H7 (cell line): ENCODE results near the gene ARHGAP33. TPM values are rescaled to one million over a fixed set of nuclear protein-coding genes. Genes with fewer than 3 reads are reported as not detected.

Source experiments
- DNase-seq: peaks from one replicate; pipeline ENCODE4 v3.0.0; 2012
- H3K27me3 ChIP-seq: 2 replicates; pipeline ENCODE4 v1.6.0; 2011; ENCODE audit warnings: mild to moderate bottlenecking, low read length; ENCODE audit not compliant: control insufficient read depth, insufficient read depth
- H3K36me3 ChIP-seq: replicated peaks from 2 replicates; pipeline ENCODE4 v1.5.1; 2011; ENCODE audit warnings: low read length; ENCODE audit not compliant: control insufficient read depth, insufficient read depth
- H3K4me3 ChIP-seq: 2 replicates; pipeline ENCODE4 v1.5.1; 2011; ENCODE audit warnings: low read depth, mild to moderate bottlenecking, control low read depth, low read length, moderate library complexity; ENCODE audit not compliant: insufficient read depth
- total RNA-seq: library from RNA; depleted of rRNA; stranded (reverse); fragments of >200 nt; shearing (Covaris generic); gene quantifications from 2 replicates; pipeline ENCODE4 v1.2.3, GENCODE V29; 2014

Gene ARHGAP33
- total RNA-seq, 1 experiment from 2014 or later: 3.7 TPM

- H3K36me3 ChIP-seq: no peaks in the 10 kb centered on the region
- peaks cover 17% of the 10 kb centered on the region for H3K27me3 ChIP-seq
- peak overlapping the region; percentile 64 for H3K4me3 ChIP-seq
- DNase-seq: no peak
Measured at GRCh38 chr19:35776102-35776788, 881 bp downstream of the ARHGAP33 start.

- Histone ChIP-seq H3K36me3 (no peaks in the 10 kb centered on the region), H3K4me3 (no peak overlapping the region), H3K27me3 (peaks cover 17% of the 10 kb centered on the region)
- peak; percentile 85 for DNase-seq
Measured at GRCh38 chr19:35777086-35777841, 1.9 kb downstream of the ARHGAP33 start.

GRCh38 chr19:35777961-35778360 is 2.6 kb downstream of the ARHGAP33 start:
- Histone ChIP-seq H3K27me3 (peaks cover 17% of the 10 kb centered on the region), H3K4me3 (no peak overlapping the region), H3K36me3 (no peaks in the 10 kb centered on the region)
- DNase-seq: no peak

GRCh38 chr19:35779033-35779432 is 3.7 kb downstream of the ARHGAP33 start:
- DNase-seq: no peak
- H3K4me3 ChIP-seq: no peak overlapping the region
- H3K36me3 ChIP-seq: no peaks in the 10 kb centered on the region
- peaks cover 17% of the 10 kb centered on the region for H3K27me3 ChIP-seq

- Histone ChIP-seq H3K27me3 (peaks cover 19% of the 10 kb centered on the region), H3K36me3 (no peaks in the 10 kb centered on the region), H3K4me3 (no peak overlapping the region)
- DNase-seq: no peak
Measured at GRCh38 chr19:35780058-35780457, 4.7 kb downstream of the ARHGAP33 start.

- Histone ChIP-seq H3K4me3 (no peak overlapping the region), H3K36me3 (no peaks in the 10 kb centered on the region), H3K27me3 (peaks cover 19% of the 10 kb centered on the region)
- no peak for DNase-seq
Measured at GRCh38 chr19:35780717-35781116, 5.4 kb downstream of the ARHGAP33 start.

GRCh38 chr19:35781650-35782049 is 6.3 kb downstream of the ARHGAP33 start:
- no peak overlapping the region for H3K4me3 ChIP-seq
- H3K27me3 ChIP-seq: peaks cover 14% of the 10 kb centered on the region
- H3K36me3 ChIP-seq: no peaks in the 10 kb centered on the region
- peak; percentile 89 for DNase-seq

GRCh38 chr19:35782589-35782988 is 7.2 kb downstream of the ARHGAP33 start:
- H3K27me3 ChIP-seq: peaks cover 4% of the 10 kb centered on the region
- no peak for DNase-seq
- H3K36me3 ChIP-seq: no peaks in the 10 kb centered on the region
- H3K4me3 ChIP-seq: no peak overlapping the region

- H3K27me3 ChIP-seq: peaks cover 1% of the 10 kb centered on the region; the same call in 1 of the 2 replicates
- peak overlapping the region; percentile 48 for H3K4me3 ChIP-seq
- no peaks in the 10 kb centered on the region for H3K36me3 ChIP-seq
- peak; percentile 88 for DNase-seq
Measured at GRCh38 chr19:35783469-35784434, 8.4 kb downstream of the ARHGAP33 start.

GRCh38 chr19:35784503-35785338 is 9.4 kb downstream of the ARHGAP33 start:
- Histone ChIP-seq H3K27me3 (peaks cover 1% of the 10 kb centered on the region; the same call in 1 of the 2 replicates), H3K4me3 (peak overlapping the region; percentile 50), H3K36me3 (no peaks in the 10 kb centered on the region)
- peak; percentile 98 for DNase-seq

GRCh38 chr19:35785339-35785627 is 9.9 kb downstream of the ARHGAP33 start:
- DNase-seq: no peak
- H3K27me3 ChIP-seq: peaks cover 1% of the 10 kb centered on the region; the same call in 1 of the 2 replicates
- H3K36me3 ChIP-seq: no peaks in the 10 kb centered on the region
- peak overlapping the region; percentile 50 for H3K4me3 ChIP-seq

GRCh38 chr19:35786299-35787160 is 11.2 kb downstream of the ARHGAP33 start:
- Histone ChIP-seq H3K4me3 (no peak overlapping the region), H3K36me3 (no peaks in the 10 kb centered on the region), H3K27me3 (peaks cover 1% of the 10 kb centered on the region; the same call in 1 of the 2 replicates)
- DNase-seq: peak; percentile 57

GRCh38 chr19:35787227-35787799 is 11.9 kb downstream of the ARHGAP33 start:
- Histone ChIP-seq H3K36me3 (no peaks in the 10 kb centered on the region), H3K4me3 (no peak overlapping the region), H3K27me3 (peaks cover 1% of the 10 kb centered on the region; the same call in 1 of the 2 replicates)
- peak; percentile 53 for DNase-seq
